GM12878 (cell line): ENCODE measurements around the gene TMEM179B. TPM values are rescaled to one million over a fixed set of nuclear protein-coding genes. Genes with fewer than 3 reads are reported as not detected.

Experiments used
- HSF1 ChIP-seq: fragments of 150-350 bp; IDR thresholded peaks from 2 replicates; pipeline ENCODE4 v1.6.1; 2014; ENCODE audit warnings: mild to moderate bottlenecking, low read depth, low read length
- IKZF1 ChIP-seq: fragments of 450-650 bp; conservative IDR thresholded peaks from 2 replicates; pipeline ENCODE4 v1.6.1; 2017; ENCODE audit warnings: antibody characterized with exemption, mild to moderate bottlenecking
- NKRF ChIP-seq: fragments of 450-650 bp; conservative IDR thresholded peaks from 2 replicates; pipeline ENCODE4 v1.6.1; 2017; ENCODE audit warnings: mild to moderate bottlenecking, moderate library complexity
- RUNX3 ChIP-seq: IDR thresholded peaks from 2 replicates; pipeline ENCODE4 v1.6.1; 2012; ENCODE audit warnings: low read length, inconsistent platforms
- SRF ChIP-seq, 2 experiments: IDR thresholded peaks; 2 replicates each; pipeline ENCODE4 v1.6.1; 2011; ENCODE audit warnings: low read depth in 2 of 2, low read length in 2 of 2, mild to moderate bottlenecking in 1 of 2, moderate library complexity in 1 of 2
- TAF1 ChIP-seq: IDR thresholded peaks from 2 replicates; pipeline ENCODE4 v1.6.1; 2011; ENCODE audit warnings: mild to moderate bottlenecking, low read depth, low read length, borderline replicate concordance
- ZNF592 ChIP-seq: fragments of 450-650 bp; IDR thresholded peaks from 2 replicates; pipeline ENCODE4 v1.6.1; 2017; ENCODE audit warnings: mild to moderate bottlenecking, moderate library complexity
- ZNF687 ChIP-seq: fragments of 450-650 bp; IDR thresholded peaks from 2 replicates; pipeline ENCODE4 v1.6.1; 2017; ENCODE audit warnings: mild to moderate bottlenecking, moderate library complexity
- polyA plus RNA-seq, 11 experiments: library from polyadenylated mRNA; depleted of rRNA in 4 of 11; unstranded in 6 of 11; stranded (reverse) in 5 of 11; fragments of >200 nt; fragmentation: Nextera tagmentation in 4 of 11; fragmentation: Illumina TruSeq in 1 of 11; extraction: Ambion mirVana in 4 of 11; extraction: Trizol in 1 of 11; gene quantifications; 1 replicate in 1 of 11; 2 replicates in 10 of 11; pipeline versions ENCODE4 v1.2.1 to v1.2.3, GENCODE V29; 2011 to 2016; ENCODE audit warnings: inconsistent platforms in 2 of 11, missing spikeins in 2 of 11, low read depth in 1 of 11
- total RNA-seq, 4 experiments: library from RNA; depleted of rRNA in 3 of 4; stranded (reverse); fragments of >200 nt in 3 of 4; fragmentation: Illumina TruSeq in 1 of 4; extraction: Trizol in 1 of 4; gene quantifications; 2 replicates each; pipeline versions ENCODE4 v1.2.1 to v1.2.3, GENCODE V29; 2013 to 2021
- TF ChIP-seq, protein P1 (sequence below): fragments of 450-650 bp; IDR thresholded peaks from 2 replicates; pipeline ENCODE4 v1.6.1; 2018; ENCODE audit warnings: mild to moderate bottlenecking, low read depth, moderate library complexity; ENCODE audit not compliant: partially characterized antibody

TMEM179B gene
- total and polyA plus RNA-seq, 10 of the 15 experiments (the other 5 are each of a cell fraction or from before 2014, with no cell fraction given) = 21.7 to 82.4 (median 42.0) TPM

GRCh38 chr11:62753736-62754603 lies 33.2 kb upstream of the TMEM179B start, which contains the start of gene ZBTB3 (continued):
- TF ChIP-seq ZNF592 = no peak
- peak; percentile 42; the same call in 1 of the 2 replicates for TF ChIP-seq NKRF
- 0 out of 4 replicates have a peak, but pooled peaks of 1 of the 2 experiments have one; percentile 41 for TF ChIP-seq SRF (IDR thresholded peaks at IDR 0.05; ENCODE audit: low read depth in 2 of 2, low read length in 2 of 2)
- TF ChIP-seq, protein P1, sequence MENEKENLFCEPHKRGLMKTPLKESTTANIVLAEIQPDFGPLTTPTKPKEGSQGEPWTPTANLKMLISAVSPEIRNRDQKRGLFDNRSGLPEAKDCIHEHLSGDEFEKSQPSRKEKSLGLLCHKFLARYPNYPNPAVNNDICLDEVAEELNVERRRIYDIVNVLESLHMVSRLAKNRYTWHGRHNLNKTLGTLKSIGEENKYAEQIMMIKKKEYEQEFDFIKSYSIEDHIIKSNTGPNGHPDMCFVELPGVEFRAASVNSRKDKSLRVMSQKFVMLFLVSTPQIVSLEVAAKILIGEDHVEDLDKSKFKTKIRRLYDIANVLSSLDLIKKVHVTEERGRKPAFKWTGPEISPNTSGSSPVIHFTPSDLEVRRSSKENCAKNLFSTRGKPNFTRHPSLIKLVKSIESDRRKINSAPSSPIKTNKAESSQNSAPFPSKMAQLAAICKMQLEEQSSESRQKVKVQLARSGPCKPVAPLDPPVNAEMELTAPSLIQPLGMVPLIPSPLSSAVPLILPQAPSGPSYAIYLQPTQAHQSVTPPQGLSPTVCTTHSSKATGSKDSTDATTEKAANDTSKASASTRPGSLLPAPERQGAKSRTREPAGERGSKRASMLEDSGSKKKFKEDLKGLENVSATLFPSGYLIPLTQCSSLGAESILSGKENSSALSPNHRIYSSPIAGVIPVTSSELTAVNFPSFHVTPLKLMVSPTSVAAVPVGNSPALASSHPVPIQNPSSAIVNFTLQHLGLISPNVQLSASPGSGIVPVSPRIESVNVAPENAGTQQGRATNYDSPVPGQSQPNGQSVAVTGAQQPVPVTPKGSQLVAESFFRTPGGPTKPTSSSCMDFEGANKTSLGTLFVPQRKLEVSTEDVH = peak; percentile 69
- TF ChIP-seq HSF1 = no peak
- TF ChIP-seq TAF1 = peak; percentile 63; the same call in 1 of the 2 replicates
- TF ChIP-seq IKZF1 = peak; percentile 50; the same call in 1 of the 2 replicates
- peak; percentile 13 for TF ChIP-seq ZNF687
- TF ChIP-seq RUNX3 = peak; percentile 37; the same call in 1 of the 2 replicates
